IMR-90 (cell line): ENCODE data around the gene SPDYE4. TPM values are rescaled to one million over a fixed set of nuclear protein-coding genes. Genes with fewer than 3 reads are reported as not detected.

ENCODE experiments used
- ATAC-seq: fragments of 200-7000 bp; cut with Tn5 transposase; 2 replicates; pipeline ENCODE4 v1.9.1; 2020; ENCODE audit warnings: low read depth, mild to moderate bottlenecking, moderate library complexity
- BruUV-seq: library from RNA; stranded (reverse); fragments of 400-500 nt; replicated peaks from 2 replicates; lab custom pipeline; 2021; lab: Mats Ljungman, UMichigan
- CTCF ChIA-PET: fragments of 300-600 bp; formaldehyde crosslinking; extraction: SDS; loops from one replicate; lab custom pipeline; 2021; ENCODE audit warnings: antibody characterized with exemption; lab: Yijun Ruan, JAX
- POLR2A ChIA-PET: fragments of 300-600 bp; sonication (Branson Sonifier 250); formaldehyde crosslinking; loops from one replicate; lab custom pipeline; 2022; ENCODE audit warnings: antibody characterized with exemption; ENCODE audit not compliant: unreplicated experiment; lab: Charles Lee
- DNase-seq: peaks from one replicate; pipeline ENCODE4 v3.0.0; 2013
- H2AFZ ChIP-seq: replicated peaks from 2 replicates; pipeline ENCODE3; 2013; ENCODE audit warnings: low read length, mild to moderate bottlenecking; ENCODE audit not compliant: poor library complexity
- H2AK5ac ChIP-seq: 2 replicates; pipeline ENCODE4 v1.6.1; 2013; ENCODE audit warnings: low read depth, low read length, inconsistent platforms
- H2AK9ac ChIP-seq: replicated peaks from 2 replicates; pipeline ENCODE3; 2013; ENCODE audit warnings: mild to moderate bottlenecking, low read depth, low read length, moderate library complexity; ENCODE audit not compliant: poor library complexity
- H2BK120ac ChIP-seq: 2 replicates; pipeline ENCODE4 v1.6.1; 2013; ENCODE audit warnings: low read depth, low read length, inconsistent platforms
- H2BK15ac ChIP-seq: 3 replicates; pipeline ENCODE4 v1.6.1; 2013; ENCODE audit warnings: low read depth, low read length, inconsistent platforms
- H2BK20ac ChIP-seq: 2 replicates; pipeline ENCODE4 v1.6.1; 2013; ENCODE audit warnings: low read depth, mild to moderate bottlenecking, inconsistent platforms, low read length, moderate library complexity
- H2BK5ac ChIP-seq: 2 replicates; pipeline ENCODE4 v1.6.1; 2013; ENCODE audit warnings: mild to moderate bottlenecking, low read depth, low read length, inconsistent platforms; ENCODE audit not compliant: poor library complexity, severe bottlenecking
- H3K14ac ChIP-seq: replicated peaks from 2 replicates; pipeline ENCODE4 v1.6.1; 2013; ENCODE audit warnings: low read depth, low read length, inconsistent platforms
- H3K18ac ChIP-seq: 2 replicates; pipeline ENCODE4 v1.6.1; 2013; ENCODE audit warnings: low read depth, low read length, control low read depth
- H3K23ac ChIP-seq: 2 replicates; pipeline ENCODE4 v1.6.1; 2013; ENCODE audit warnings: low read depth, low read length, inconsistent platforms
- H3K27ac ChIP-seq: 2 replicates; pipeline ENCODE4 v1.5.1; 2013; ENCODE audit warnings: mild to moderate bottlenecking, control low read depth, low read length; ENCODE audit not compliant: insufficient read depth
- H3K27me3 ChIP-seq: 2 replicates; pipeline ENCODE4 v1.6.1; 2013; ENCODE audit warnings: low read length; ENCODE audit not compliant: control insufficient read depth, insufficient read depth
- H3K36me3 ChIP-seq: 2 replicates; pipeline ENCODE4 v1.6.1; 2013; ENCODE audit warnings: low read length, mixed read lengths; ENCODE audit not compliant: control insufficient read depth, insufficient read depth
- H3K4ac ChIP-seq: 2 replicates; pipeline ENCODE4 v1.6.1; 2013; ENCODE audit warnings: low read depth, low read length, inconsistent platforms
- H3K4me1 ChIP-seq: 2 replicates; pipeline ENCODE4 v1.6.1; 2013; ENCODE audit warnings: low read length, mixed read lengths; ENCODE audit not compliant: control insufficient read depth, insufficient read depth
- H3K4me2 ChIP-seq: 2 replicates; pipeline ENCODE4 v1.6.1; 2013; ENCODE audit warnings: low read depth, mild to moderate bottlenecking, control low read depth, low read length, moderate library complexity
- H3K4me3 ChIP-seq: 2 replicates; pipeline ENCODE4 v1.5.1; 2013; ENCODE audit warnings: low read depth, mild to moderate bottlenecking, control low read depth, low read length, moderate library complexity; ENCODE audit not compliant: insufficient read depth
- H3K56ac ChIP-seq: 2 replicates; pipeline ENCODE4 v1.6.1; 2013; ENCODE audit warnings: low read length, inconsistent platforms; ENCODE audit not compliant: insufficient read depth; ENCODE audit errors: extremely low read depth
- H3K79me1 ChIP-seq, 2 experiments: 2 replicates each; pipeline ENCODE4 v1.6.1; 2013; ENCODE audit warnings: low read length in 2 of 2, inconsistent platforms in 1 of 2, low read depth in 1 of 2
- H3K9ac ChIP-seq: 2 replicates; pipeline ENCODE4 v1.6.1; 2013; ENCODE audit warnings: low read depth, low read length, control low read depth
- H3K9me1 ChIP-seq: 2 replicates; pipeline ENCODE4 v1.6.1; 2013; ENCODE audit warnings: low read length, inconsistent platforms; ENCODE audit not compliant: insufficient read depth
- H3K9me3 ChIP-seq: 2 replicates; pipeline ENCODE4 v1.6.1; 2013; ENCODE audit warnings: low read length; ENCODE audit not compliant: control insufficient read depth, insufficient read depth
- H4K20me1 ChIP-seq: 2 replicates; pipeline ENCODE4 v1.6.1; 2013; ENCODE audit warnings: low read length, inconsistent platforms; ENCODE audit not compliant: insufficient read depth
- H4K5ac ChIP-seq: 2 replicates; pipeline ENCODE4 v1.6.1; 2013; ENCODE audit warnings: mild to moderate bottlenecking, low read depth, low read length, control low read depth
- H4K8ac ChIP-seq, 2 experiments: 2 replicates each; pipeline ENCODE4 v1.6.1; 2013; ENCODE audit warnings: low read depth in 2 of 2, low read length in 2 of 2, control low read depth in 1 of 2, inconsistent platforms in 1 of 2
- H4K91ac ChIP-seq: 2 replicates; pipeline ENCODE4 v1.6.1; 2013; ENCODE audit warnings: low read depth, low read length, inconsistent platforms; ENCODE audit not compliant: insufficient read depth
- BHLHE40 ChIP-seq: fragments of 150-350 bp; IDR thresholded peaks from 2 replicates; pipeline ENCODE4 v1.6.1; 2016; ENCODE audit warnings: mild to moderate bottlenecking, low read depth, low read length
- CEBPB ChIP-seq: IDR thresholded peaks from 2 replicates; pipeline ENCODE4 v1.6.1; 2012; ENCODE audit warnings: low read depth, low read length, improper control_type of control experiment
- CHD1 ChIP-seq: IDR thresholded peaks from 2 replicates; pipeline ENCODE4 v1.6.1; 2012; ENCODE audit warnings: low read depth, low read length, improper control_type of control experiment
- ELK1 ChIP-seq: fragments of 150-350 bp; IDR thresholded peaks from 2 replicates; pipeline ENCODE4 v1.6.1; 2016; ENCODE audit warnings: low read depth, mild to moderate bottlenecking, low read length, moderate library complexity, borderline replicate concordance
- FOS ChIP-seq: fragments of 150-350 bp; IDR thresholded peaks from 2 replicates; pipeline ENCODE4 v1.6.1; 2016; ENCODE audit warnings: low read depth, low read length
- MAFK ChIP-seq: IDR thresholded peaks from 2 replicates; pipeline ENCODE4 v1.6.1; 2012; ENCODE audit warnings: low read depth, low read length, improper control_type of control experiment
- MAZ ChIP-seq: IDR thresholded peaks from 2 replicates; pipeline ENCODE4 v1.6.1; 2012; ENCODE audit warnings: low read depth, mild to moderate bottlenecking, low read length, improper control_type of control experiment, moderate library complexity, borderline replicate concordance
- MXI1 ChIP-seq: IDR thresholded peaks from 2 replicates; pipeline ENCODE4 v1.6.1; 2012; ENCODE audit warnings: low read depth, mild to moderate bottlenecking, low read length, moderate library complexity, borderline replicate concordance
- NFE2L2 ChIP-seq: fragments of 150-350 bp; IDR thresholded peaks from 2 replicates; pipeline ENCODE4 v1.6.1; 2016; ENCODE audit warnings: low read depth, mild to moderate bottlenecking, low read length
- POLR2A ChIP-seq: IDR thresholded peaks from 2 replicates; pipeline ENCODE4 v1.6.1; 2012; ENCODE audit warnings: mild to moderate bottlenecking, low read depth, low read length
- RAD21 ChIP-seq: IDR thresholded peaks from 2 replicates; pipeline ENCODE4 v1.6.1; 2012; ENCODE audit warnings: low read length, improper control_type of control experiment
- RCOR1 ChIP-seq: IDR thresholded peaks from 2 replicates; pipeline ENCODE4 v1.6.1; 2012; ENCODE audit warnings: mild to moderate bottlenecking, low read length, improper control_type of control experiment; ENCODE audit not compliant: insufficient replicate concordance
- RFX5 ChIP-seq: IDR thresholded peaks from 2 replicates; pipeline ENCODE4 v1.8.0; 2012; ENCODE audit warnings: low read depth, mild to moderate bottlenecking, low read length, moderate library complexity
- SMC3 ChIP-seq: fragments of 150-350 bp; IDR thresholded peaks from 2 replicates; pipeline ENCODE4 v1.6.1; 2016; ENCODE audit warnings: low read depth, mild to moderate bottlenecking, antibody characterized with exemption, low read length, moderate library complexity
- WGBS, 2 experiments: methylation state at CpG; one replicate each; pipeline versions ENCODE4 v1.1.5 to v1.1.7; 2013; ENCODE audit warnings: missing lambda C conversion rate in 2 of 2; ENCODE audit not compliant: insufficient read length in 1 of 2; ENCODE audit errors: extremely low coverage in 2 of 2; 5-methylcytosine and 5-hydroxymethylcytosine counted together
- dilution Hi-C: fragments of 300-500 bp; cut with HindIII; formaldehyde crosslinking; loops from one replicate; pipeline ENCODE4 v1.14.3; 2018; ENCODE audit warnings: low sequenced_read_pairs; ENCODE audit not compliant: unreplicated experiment
- in situ Hi-C: fragments of 300-500 bp; cut with MboI; formaldehyde crosslinking; loops from 3 replicates; pipeline ENCODE4 v1.14.3; 2019; ENCODE audit warnings: low sequenced_read_pairs, inconsistent platforms, mixed read lengths
- intact Hi-C: fragments of 100-400 bp; cut with micrococcal nuclease; formaldehyde crosslinking; loops from 2 replicates; pipeline ENCODE4 v1.10.0; 2022
- polyA plus RNA-seq, 3 experiments: library from polyadenylated mRNA; depleted of rRNA; stranded (reverse); fragments of >200 nt; gene quantifications; 2 replicates each; pipeline ENCODE4 v1.2.3, GENCODE V29; 2012; ENCODE audit warnings: low replicate concordance in 1 of 3
- total RNA-seq: library from RNA; depleted of rRNA; stranded (reverse); fragments of >200 nt; gene quantifications from 2 replicates; pipeline ENCODE4 v1.2.3, GENCODE V29; 2012
- TF ChIP-seq, protein P1 (sequence below): fragments of 150-350 bp; IDR thresholded peaks from 2 replicates; pipeline ENCODE4 v1.6.1; 2017; ENCODE audit warnings: mild to moderate bottlenecking, antibody characterized with exemption, low read length, low read depth

SPDYE4 gene
- total and polyA plus RNA-seq, 2 of the 4 experiments (the other 2 are of a cell fraction) = not detected

GRCh38 chr17:8762012-8762411, 3.7 kb upstream of the SPDYE4 start:
- no peak overlapping the region for H4K91ac ChIP-seq
- BruUV-seq = no TSS peak
- no peaks in the 10 kb centered on the region for H3K4me1 ChIP-seq
- intact Hi-C loops (no loop called here), in situ Hi-C loops (loop anchor here (25.0 kb wide), 1 partner anchor 675 kb away; the partner anchor contains the start of gene ALOX12B), dilution Hi-C loops (no loop called here)
- H3K4ac ChIP-seq = no peak overlapping the region
- H2BK15ac ChIP-seq = no peak overlapping the region
- H4K20me1 ChIP-seq = no peaks in the 10 kb centered on the region
- no peak overlapping the region for H3K4me3 ChIP-seq
- H2AK5ac ChIP-seq = no peak overlapping the region
- no peak for DNase-seq
- ChIA-PET CTCF (no interaction called here), POLR2A (no interaction called here)
- no CpG with 5 or more reads among the region's 8 CpGs for WGBS, 2 experiments
- no peak overlapping the region for H2BK120ac ChIP-seq
- no peaks in the 10 kb centered on the region for H3K36me3 ChIP-seq
- H3K56ac ChIP-seq = no peak overlapping the region
- no peak overlapping the region for H3K4me2 ChIP-seq
- no peak overlapping the region for H3K27ac ChIP-seq
- no peak overlapping the region for H4K8ac ChIP-seq
- no peaks in the 10 kb centered on the region for H3K9me1 ChIP-seq
- H3K27me3 ChIP-seq = peaks cover 22% of the 10 kb centered on the region
- H4K5ac ChIP-seq = no peak overlapping the region
- H3K23ac ChIP-seq = no peak overlapping the region
- H3K79me1 ChIP-seq = no peaks in the 10 kb centered on the region
- H2AK9ac ChIP-seq = no peak overlapping the region
- H2BK5ac ChIP-seq = no peak overlapping the region
- no peak overlapping the region for H2AFZ ChIP-seq
- no peak overlapping the region for H3K14ac ChIP-seq
- no peak overlapping the region for H3K18ac ChIP-seq
- TF ChIP-seq RCOR1 (no peak), RFX5 (no peak), NFE2L2 (no peak), MAFK (no peak), BHLHE40 (no peak), SMC3 (no peak), FOS (no peak), CHD1 (no peak), POLR2A (no peak), ELK1 (no peak), MAZ (no peak), MXI1 (no peak), CEBPB (no peak), RAD21 (no peak)
- TF ChIP-seq, protein P1, sequence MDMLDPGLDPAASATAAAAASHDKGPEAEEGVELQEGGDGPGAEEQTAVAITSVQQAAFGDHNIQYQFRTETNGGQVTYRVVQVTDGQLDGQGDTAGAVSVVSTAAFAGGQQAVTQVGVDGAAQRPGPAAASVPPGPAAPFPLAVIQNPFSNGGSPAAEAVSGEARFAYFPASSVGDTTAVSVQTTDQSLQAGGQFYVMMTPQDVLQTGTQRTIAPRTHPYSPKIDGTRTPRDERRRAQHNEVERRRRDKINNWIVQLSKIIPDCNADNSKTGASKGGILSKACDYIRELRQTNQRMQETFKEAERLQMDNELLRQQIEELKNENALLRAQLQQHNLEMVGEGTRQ = no peak
- 0 out of 2 replicates have a peak, but pooled peaks cover 2% of the 10 kb centered on the region for H3K9me3 ChIP-seq
- no peak overlapping the region for H3K9ac ChIP-seq
- ATAC-seq = no peak
- no peak overlapping the region for H2BK20ac ChIP-seq
